Suprapubic skin (tissue), 4 donors: ENCODE measurements around the gene TGM1. TPM values are rescaled to one million over a fixed set of nuclear protein-coding genes. Genes with fewer than 3 reads are reported as not detected.
A peak's percentile ranks its signal among the peaks of the same experiment; 100 is the strongest.

Experiments used
- DNase-seq, 2 donors: peaks; one replicate each; pipeline ENCODE4 v3.0.0-alpha.2; 2019; ENCODE audit warnings: low spot score in 2 of 2
- H3K27ac ChIP-seq: fragments of 200-600 bp; sonication (generic); one replicate; pipeline ENCODE4 v1.5.1; 2019
- H3K27me3 ChIP-seq: fragments of 200-600 bp; sonication (generic); one replicate; pipeline ENCODE4 v1.5.1; 2019
- H3K36me3 ChIP-seq: fragments of 200-600 bp; sonication (generic); one replicate; pipeline ENCODE4 v1.5.1; 2019
- H3K4me1 ChIP-seq: fragments of 200-600 bp; sonication (generic); one replicate; pipeline ENCODE4 v1.5.1; 2019
- H3K4me3 ChIP-seq: fragments of 200-600 bp; sonication (generic); one replicate; pipeline ENCODE4 v1.5.1; 2019; ENCODE audit warnings: mild to moderate bottlenecking
- H3K9me3 ChIP-seq: fragments of 200-600 bp; sonication (generic); one replicate; pipeline ENCODE4 v1.5.1; 2019
- CTCF ChIP-seq, 2 donors: fragments of 200-600 bp in 1 of 2; fragments of 450-650 bp in 1 of 2; sonication (generic) in 1 of 2; IDR thresholded peaks; one replicate each; pipeline ENCODE4 v1.5.1; 2016 to 2019; ENCODE audit warnings: antibody characterized with exemption in 2 of 2, mild to moderate bottlenecking in 1 of 2, moderate library complexity in 1 of 2
- EP300 ChIP-seq: sonication (generic); formaldehyde crosslinking; IDR thresholded peaks from one replicate; pipeline ENCODE4 v1.6.1; 2017; ENCODE audit warnings: antibody characterized with exemption
- POLR2A ChIP-seq, 2 donors: fragments of 450-650 bp; IDR thresholded peaks; one replicate each; pipeline ENCODE4 v1.6.1; 2017; ENCODE audit warnings: antibody characterized with exemption in 2 of 2, mild to moderate bottlenecking in 2 of 2, moderate library complexity in 2 of 2
- POLR2AphosphoS5 ChIP-seq, 3 donors: sonication (generic); formaldehyde crosslinking; IDR thresholded peaks; one replicate each; pipeline ENCODE4 v1.6.1; 2017; ENCODE audit warnings: antibody characterized with exemption in 3 of 3
- WGBS: methylation state at CpG from one replicate; pipeline ENCODE4 v1.1.5; 2018; 5-methylcytosine and 5-hydroxymethylcytosine counted together
- total RNA-seq, 4 donors: library from RNA; depleted of rRNA; stranded (reverse); fragments of >200 nt; gene quantifications; one replicate each; pipeline ENCODE4 v1.1.0, GENCODE V29; 2016

Gene TGM1
- total RNA-seq, 4 donors from 2014 or later = 127 to 144 (median 130) TPM

DNA sequence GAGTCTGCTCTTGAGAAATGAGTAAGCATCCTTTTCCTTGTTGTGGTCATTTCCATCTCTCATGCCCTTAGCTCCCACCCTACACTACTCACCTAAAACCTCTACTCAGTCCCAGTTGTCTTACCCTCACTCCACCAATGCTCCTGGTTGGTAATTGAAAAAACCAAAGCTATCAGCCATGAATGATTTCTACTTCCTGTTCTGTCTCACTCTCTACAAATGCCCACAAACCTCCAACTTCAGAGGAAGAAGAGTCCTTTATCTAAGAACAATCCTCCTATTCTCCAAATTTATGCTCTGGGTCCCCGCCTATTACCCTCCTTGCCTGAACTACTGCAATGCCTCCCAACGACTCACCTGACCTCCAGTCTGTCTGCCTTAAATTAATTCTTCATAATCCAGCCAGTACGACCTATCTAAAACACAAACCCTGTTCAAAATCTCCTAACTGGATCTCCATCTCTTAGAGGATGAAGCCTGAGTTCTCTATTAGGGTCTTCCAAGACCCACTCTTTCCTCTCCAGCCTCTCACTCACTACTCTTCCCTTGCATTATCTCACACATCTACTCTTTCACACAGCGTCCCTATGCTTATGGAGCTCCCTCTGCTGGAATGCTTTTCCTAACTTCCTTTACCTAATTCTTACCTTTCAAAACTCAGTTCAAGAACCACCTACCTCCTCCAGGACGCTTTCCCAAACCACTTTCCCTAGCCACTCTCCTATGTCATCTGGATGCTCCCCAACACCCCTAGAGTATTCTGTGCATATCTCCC lies 34.4 kb upstream of the TGM1 start:
- 41% methylated on average over 5 of the region's 5 CpGs for WGBS
- no peak overlapping the region for H3K27ac ChIP-seq
- H3K27me3 ChIP-seq = no peaks in the 10 kb centered on the region
- no peaks in the 10 kb centered on the region for H3K9me3 ChIP-seq
- H3K4me1 ChIP-seq = peaks cover 44% of the 10 kb centered on the region
- no peak for DNase-seq
- TF ChIP-seq CTCF (IDR thresholded peaks at IDR 0.05) (peak; percentile 19 to 45), POLR2A (IDR thresholded peaks at IDR 0.05) (no peak), POLR2AphosphoS5 (IDR thresholded peaks at IDR 0.05) (no peak)
- H3K36me3 ChIP-seq = peaks cover 36% of the 10 kb centered on the region
- H3K4me3 ChIP-seq = no peak overlapping the region

DNA sequence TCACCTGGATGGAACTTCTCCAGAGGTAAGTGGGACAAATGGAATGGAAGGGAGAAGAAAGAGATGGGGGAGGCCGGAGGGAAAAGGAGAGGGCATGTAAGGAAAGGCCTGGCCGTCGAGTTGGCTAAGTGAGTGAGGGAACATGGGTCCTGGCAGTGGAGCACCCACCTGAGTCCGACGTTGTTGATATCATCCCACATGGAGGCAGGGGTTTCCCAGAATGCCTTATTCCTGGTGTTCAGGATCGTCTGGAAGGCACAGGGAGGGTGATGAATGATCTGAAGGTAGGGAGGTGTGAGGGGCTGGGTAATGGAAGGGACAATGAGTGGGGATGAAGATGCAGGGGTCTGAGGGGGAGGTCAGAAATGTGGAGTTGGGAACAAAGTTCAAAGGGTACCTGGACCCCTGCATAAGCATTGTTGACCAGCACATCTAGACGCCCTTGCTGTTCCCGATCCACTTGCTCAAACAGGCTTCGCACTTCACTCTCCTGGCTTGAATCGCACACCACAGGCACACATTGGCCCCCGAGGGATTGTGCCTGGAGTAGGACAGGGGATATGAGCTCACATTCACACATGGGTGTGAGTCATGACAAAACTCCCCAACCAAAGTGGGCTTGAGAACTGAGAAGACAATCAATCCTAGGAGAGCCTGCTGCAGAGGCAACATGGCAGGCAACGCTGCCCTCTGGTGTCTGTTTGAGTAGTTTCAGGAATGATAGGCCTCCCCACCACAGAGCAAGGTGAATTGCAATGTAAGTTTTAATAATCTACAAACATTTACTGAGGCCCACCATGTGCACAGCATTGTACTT lies 33.6 kb upstream of the TGM1 start:
- peaks cover 36% of the 10 kb centered on the region for H3K36me3 ChIP-seq
- WGBS = 62% methylated on average over 11 of the region's 12 CpGs
- peak; percentile 77 to 82 for DNase-seq

DNA sequence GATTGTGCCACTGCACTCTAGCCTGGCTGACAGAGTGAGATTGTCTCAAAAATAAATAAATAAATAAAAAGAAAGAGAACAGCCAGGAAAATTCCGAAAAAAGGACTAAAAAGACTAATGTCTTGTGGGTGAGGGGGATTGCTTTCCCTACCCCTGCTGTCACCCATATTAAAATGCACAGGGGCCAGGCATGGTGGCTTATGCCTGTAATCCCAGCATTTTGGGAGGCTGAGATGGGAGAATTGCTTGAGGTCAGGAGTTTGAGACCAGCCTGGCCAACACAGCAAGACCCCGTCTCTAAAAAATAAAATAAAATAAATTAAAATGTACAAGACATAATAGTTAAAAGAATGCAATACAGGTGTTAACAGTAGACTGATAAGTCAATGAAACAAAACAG lies 30.5 kb upstream of the TGM1 start:
- peaks cover 21% of the 10 kb centered on the region for H3K4me1 ChIP-seq
- TF ChIP-seq POLR2AphosphoS5 (IDR thresholded peaks at IDR 0.05) (no peak), EP300 (no peak), POLR2A (IDR thresholded peaks at IDR 0.05) (no peak), CTCF (IDR thresholded peaks at IDR 0.05) (no peak)
- H3K36me3 ChIP-seq = peaks cover 57% of the 10 kb centered on the region
- 94% methylated on average over 2 of the region's 2 CpGs for whole genome bisulfite sequencing
- DNase-seq = no peak
- H3K9me3 ChIP-seq = no peaks in the 10 kb centered on the region
- no peak overlapping the region for H3K27ac ChIP-seq
- H3K4me3 ChIP-seq = no peak overlapping the region
- H3K27me3 ChIP-seq = no peaks in the 10 kb centered on the region

More for the DNA sequence above, 33.6 kb upstream of the TGM1 start:
- Histone ChIP-seq H3K4me3 (no peak overlapping the region), H3K27ac (peak overlapping the region; percentile 64), H3K9me3 (no peaks in the 10 kb centered on the region), H3K4me1 (peaks cover 44% of the 10 kb centered on the region), H3K27me3 (no peaks in the 10 kb centered on the region)
- peak; percentile 71 to 74 for TF ChIP-seq CTCF (IDR thresholded peaks at IDR 0.05)
- TF ChIP-seq POLR2A (IDR thresholded peaks at IDR 0.05) = no peak
- peak in 1 of 3 donors; percentile 15 for TF ChIP-seq POLR2AphosphoS5 (IDR thresholded peaks at IDR 0.05)
- TF ChIP-seq EP300 = no peak

DNA sequence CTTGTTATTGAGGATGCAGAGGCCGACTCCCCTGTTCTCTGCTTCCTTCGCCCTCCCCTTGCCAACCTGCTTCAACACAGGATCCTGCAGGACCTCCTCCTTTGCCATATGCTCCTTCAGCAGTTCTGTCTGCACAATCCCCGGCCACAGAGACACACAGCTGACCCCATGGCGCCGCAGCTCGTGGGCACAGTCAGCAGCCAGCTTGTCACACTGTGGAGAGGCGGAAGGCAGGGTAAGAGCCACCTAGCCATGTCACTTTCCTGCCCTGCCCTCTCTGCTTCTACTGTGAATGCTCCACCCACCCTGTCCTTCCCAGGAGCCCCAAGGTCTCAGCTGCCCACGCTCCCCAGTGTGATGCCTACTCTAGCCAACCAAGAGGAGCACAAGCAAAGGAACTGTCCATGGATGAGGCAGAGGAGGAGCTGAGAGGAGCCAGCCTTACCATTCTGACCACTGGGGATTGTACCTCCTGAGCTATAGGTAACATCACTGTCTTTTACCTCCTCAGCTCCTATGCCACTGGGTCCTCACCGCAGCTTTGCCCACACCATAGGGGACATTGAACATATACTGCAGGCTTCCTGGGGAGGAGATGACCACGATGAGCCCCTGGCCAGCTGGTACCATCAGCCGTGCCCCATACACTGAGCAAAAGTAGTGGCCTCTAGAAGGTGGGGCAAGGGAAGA lies 29.3 kb upstream of the TGM1 start:
- no peak for DNase-seq
- peaks cover 57% of the 10 kb centered on the region for H3K36me3 ChIP-seq
- no peak overlapping the region for H3K4me3 ChIP-seq
- no peaks in the 10 kb centered on the region for H3K9me3 ChIP-seq
- H3K27me3 ChIP-seq = no peaks in the 10 kb centered on the region
- 97% methylated on average over 8 of the region's 11 CpGs for WGBS
- TF ChIP-seq EP300 (no peak), CTCF (IDR thresholded peaks at IDR 0.05) (no peak), POLR2AphosphoS5 (IDR thresholded peaks at IDR 0.05) (no peak), POLR2A (IDR thresholded peaks at IDR 0.05) (no peak)
- peaks cover 10% of the 10 kb centered on the region for H3K4me1 ChIP-seq
- H3K27ac ChIP-seq = no peak overlapping the region
